SIG-M5 treated with dmso at 0.1 percent for 504 hours (cell line): Measurements from ENCODE around the gene DNM1.

Experiments
- DNase-seq: peaks from one replicate; lab custom pipeline; 2025; ENCODE audit not compliant: unreplicated experiment; lab: John Stamatoyannopoulos, UW

DNM1 gene

DNA sequence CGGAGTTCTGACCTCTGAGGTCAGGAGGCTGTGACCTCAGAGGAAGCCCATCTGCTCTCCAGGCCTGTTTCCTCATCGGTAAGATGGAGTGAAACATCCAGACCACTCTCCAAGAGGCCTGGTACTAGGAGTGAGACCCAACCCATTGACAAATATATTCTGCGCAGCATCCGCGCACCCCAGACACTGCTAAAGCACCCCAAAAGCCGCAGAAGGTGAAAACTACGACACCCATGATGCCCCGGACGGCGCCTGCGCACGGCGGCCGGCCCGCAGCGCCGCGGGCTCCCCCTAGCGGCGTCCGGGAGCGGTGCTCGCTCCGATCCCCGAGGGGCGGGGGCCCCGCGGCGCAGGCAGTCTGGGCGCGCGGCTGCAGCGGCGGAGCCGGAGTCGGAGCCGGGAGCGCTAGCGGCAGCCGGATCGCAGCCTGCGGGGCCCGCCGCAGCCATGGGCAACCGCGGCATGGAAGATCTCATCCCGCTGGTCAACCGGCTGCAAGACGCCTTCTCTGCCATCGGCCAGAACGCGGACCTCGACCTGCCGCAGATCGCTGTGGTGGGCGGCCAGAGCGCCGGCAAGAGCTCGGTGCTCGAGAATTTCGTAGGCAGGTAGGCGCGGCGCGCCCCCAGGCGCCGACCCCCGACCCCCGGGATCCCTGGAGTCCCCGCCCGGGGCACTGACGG, at the start of gene DNM1:
TSS of gene DNM1 (plus strand) at position 356 of the 683 bp plus-strand sequence. CDS start at position 448, 92 bp downstream.
- DNase-seq, result peak; percentile 52

DNA sequence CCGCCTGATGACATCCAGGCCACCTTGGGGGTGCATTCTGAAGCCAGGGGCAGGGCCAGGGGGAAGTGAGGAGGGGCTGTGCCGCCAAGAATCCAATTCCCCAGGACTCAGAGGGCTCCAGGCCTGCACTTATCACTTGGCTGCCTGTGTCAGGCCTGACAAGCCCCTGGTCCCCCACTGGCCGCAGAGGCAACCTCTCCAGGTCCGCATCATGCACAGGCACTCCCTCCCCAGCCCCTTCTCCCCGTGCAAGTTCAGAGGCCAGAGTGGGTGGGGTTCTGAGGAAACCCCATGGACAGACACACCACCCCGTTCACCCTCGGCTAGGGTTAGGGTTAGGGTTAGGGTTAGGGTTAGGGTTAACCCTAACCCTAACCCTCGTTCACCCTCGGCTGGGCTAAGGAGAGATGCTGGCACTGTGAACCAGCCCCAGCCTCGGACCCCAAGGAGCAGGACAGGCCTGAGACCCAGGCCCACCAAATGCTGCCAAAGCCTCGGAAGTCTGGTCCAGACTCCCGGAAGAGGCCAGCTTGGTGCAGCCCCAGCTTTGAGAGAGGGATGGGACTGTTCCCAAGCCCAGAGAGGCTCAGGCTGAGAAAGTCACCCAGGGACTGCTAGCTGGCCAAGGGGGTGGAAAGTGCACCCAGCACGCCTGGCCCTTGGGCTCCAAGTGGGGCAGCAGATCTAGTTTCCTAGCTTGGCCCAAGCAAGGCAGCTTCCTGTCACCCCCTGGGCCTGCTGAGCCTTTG, 49.1 kb upstream of the DNM1 start:
- no peak for DNase-seq

DNA sequence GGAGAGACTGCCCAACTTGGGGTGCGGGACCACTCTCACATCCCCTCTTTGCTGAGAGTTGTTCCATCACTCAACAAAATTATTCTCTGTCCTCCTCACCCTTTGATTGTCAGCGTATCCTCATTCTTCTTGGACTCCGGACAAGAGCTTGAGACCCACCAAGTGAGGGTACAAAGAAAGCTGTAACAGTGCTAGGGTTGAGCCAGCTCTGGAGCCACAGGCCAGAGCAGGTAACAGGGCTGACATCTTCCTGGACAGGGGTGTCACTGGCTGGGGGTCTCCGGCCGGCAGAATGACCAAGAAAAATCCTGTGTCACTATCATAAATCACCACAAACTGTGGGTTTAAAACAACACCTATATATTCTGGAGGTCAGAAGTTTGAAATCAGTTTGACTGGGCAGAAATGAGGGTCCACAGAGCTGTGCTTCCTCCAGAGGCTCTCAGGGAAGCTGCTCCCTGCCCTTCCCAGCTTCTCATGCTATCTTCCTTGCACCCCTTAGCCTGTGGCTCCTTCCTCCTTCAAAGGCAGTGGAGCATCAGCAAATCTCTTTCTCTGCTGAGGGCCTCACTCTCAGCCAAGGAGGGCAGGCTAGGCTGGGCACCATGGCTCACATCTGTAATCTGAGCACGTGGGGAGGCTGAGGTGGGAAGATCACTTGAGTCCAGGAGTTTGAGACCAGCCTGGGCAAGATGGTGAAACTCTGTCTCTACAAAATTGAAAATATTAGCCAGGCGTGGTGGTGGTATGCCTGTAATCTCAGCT, 47.3 kb upstream of the DNM1 start:
- no peak for DNase-seq

DNA sequence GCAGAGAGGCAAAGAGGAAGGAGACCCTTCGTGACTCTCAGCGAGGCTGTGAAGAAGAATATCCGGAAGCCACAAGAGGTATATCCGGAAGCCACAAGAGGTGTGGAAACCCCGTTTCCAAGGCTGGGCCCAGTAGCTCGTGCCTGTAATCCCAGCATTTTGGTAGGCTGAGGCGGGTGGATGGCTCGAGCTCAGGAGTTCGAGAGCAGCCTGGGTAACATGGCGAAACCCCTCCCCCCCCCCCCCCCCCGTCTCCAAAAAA, 43.7 kb upstream of the DNM1 start:
- peak; percentile 73 for DNase-seq

DNA sequence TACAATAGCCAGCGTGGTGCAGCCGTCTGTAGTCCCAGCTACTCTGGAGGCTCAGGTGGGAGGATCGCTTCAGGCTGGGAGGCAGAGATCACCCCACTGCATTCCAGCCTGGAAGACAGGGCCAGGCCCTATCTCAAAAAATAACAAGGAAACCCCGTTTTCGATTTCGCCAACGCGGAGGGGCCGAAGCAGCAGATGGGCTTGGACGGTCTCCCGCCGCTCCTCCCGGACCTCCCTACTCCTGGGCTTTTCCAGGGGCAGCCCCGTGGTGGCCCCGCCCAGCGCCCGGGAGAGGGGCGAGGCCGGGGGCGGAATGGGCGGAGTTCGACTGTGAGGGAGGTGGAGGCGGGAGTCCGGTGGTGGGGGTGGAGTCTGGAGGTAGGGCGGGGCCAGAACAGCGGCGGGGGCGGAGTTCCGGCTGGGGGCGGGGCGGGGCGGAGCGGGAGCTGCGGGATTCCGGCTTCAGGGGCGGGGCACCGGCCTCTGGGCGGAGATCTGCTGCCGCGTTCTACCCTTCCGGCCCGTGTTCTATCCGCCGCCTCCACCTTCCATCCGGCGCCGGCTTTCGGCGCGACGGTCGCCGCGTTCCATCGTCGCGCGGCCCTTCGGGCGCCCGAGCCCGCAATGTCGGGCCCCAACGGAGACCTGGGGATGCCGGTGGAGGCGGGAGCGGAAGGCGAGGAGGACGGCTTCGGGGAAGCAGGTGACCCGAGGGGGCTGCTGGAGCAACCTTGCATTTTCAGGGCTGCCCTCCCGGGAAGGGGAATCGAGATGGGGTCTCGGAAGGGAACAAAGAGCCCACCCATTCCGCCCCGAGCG, 43.2 kb upstream of the DNM1 start, which contains the start of gene BBLN:
TSS of gene BBLN (plus strand) at position 482 of the 819 bp plus-strand sequence. CDS start at position 625, 143 bp downstream.
- peak; percentile 87 for DNase-seq

DNA sequence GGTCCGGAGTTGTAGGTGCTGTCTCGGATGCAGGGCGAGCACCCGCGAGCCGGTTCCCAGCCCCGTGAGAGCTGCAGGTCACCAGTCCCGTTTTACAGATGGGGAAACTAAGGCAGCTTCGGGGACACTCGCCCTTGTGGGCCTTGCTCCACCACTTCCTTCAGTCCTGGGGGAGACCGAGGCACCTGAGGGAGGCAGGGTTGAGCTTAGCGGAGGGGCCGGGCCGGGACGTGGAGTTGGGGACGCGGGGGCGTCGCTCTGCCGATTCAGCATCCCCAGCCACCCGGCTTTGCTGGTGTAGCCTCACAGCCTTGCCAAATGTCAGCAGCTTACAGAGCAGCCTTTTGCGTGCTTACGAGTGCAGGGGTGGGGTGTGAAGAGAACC, 42.6 kb upstream of the DNM1 start:
- DNase-seq, result peak; percentile 21

DNA sequence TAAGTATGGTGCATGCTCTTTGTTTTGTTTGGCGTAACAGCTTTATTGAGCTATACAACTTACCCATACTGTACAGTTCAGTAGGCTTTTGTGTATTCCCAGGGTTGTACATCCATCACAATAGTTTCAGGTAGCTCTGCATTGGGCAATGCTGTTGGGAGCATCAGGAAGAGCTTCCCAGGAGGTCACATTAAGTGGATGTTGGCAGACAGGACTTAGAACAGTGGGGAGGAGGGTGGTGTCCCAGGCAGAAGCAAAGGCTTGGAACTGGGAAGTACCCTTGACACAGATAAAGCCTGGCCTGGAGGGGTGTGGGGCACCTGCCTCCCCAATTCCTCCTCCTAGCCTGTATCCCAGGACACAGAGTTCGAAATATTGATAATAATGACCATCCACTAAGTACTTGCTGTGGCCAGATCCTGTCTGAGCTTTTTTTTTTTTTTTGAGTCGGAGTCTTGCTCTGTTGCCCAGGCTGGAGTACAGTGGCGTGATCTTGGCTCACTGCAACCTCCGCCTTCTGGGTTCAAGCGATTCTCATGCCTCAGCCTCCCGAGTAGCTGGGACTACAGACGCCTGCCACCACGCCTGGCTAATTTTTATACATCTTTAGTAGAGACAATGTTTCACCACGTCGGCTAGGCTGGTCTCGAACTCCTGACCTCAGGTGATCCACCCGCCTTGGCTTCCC, 41.8 kb upstream of the DNM1 start:
- DNase-seq, result no peak

DNA sequence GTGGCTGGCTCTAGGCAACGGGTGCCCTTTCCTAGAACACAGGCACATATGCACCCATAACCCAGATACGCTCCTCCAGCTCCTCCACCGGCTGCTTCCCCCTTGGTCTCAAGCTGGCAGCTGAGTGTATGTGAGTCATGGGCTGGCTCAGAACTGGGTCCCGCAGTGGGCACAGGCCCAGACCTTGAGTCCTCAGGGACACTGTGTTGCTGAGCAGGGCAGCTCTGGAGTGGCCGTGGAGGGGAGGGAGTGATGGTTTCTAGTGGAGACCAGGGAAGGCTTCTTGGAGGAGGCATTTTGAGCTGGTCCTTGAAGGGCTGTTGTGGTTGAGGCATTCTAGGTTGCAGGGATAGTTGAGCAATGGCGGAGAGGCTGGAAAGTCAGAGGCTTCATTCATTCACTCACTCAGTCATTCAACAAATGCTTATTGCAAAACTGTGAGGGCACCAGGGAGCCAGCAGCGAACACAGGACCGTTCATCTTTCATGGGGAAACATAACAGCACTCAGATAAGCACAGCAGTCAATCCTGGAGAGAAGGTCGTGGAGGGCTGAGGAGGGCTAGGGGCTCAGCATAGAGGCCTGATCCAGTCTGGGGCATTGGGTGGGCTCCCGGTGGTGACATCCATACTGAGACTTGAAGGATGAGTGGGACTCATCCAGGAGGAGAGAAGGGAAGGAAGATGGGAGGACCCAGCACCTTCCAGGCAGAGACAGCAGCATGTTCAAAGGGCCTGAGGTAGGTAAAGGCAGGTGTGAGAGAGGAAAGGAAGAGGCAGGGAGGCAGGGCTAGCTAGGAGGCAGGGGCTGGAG, 40.8 kb upstream of the DNM1 start:
- DNase-seq, result no peak

DNA sequence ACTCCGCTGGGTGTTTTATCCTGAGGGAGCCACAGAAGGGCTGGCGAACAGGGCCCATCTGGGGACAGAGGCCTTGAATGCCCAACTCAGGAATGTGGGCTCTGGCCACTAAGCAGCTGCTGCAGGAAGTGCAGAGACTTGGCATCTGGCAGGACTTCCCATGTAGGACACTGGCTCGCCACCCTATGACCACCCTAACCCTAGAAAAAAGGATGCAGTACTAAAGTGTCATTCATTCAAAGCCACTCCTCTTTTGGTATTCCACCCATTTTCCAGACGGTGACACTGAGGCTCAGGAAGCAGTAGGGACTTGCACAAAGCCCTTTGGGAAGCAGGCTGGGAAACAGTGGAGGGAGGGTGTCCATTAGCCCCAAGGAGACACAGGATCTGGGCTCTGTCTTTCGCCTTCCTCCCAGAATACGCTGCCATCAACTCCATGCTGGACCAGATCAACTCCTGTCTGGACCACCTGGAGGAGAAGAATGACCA, 40.1 kb upstream of the DNM1 start:
- no peak for DNase-seq

DNA sequence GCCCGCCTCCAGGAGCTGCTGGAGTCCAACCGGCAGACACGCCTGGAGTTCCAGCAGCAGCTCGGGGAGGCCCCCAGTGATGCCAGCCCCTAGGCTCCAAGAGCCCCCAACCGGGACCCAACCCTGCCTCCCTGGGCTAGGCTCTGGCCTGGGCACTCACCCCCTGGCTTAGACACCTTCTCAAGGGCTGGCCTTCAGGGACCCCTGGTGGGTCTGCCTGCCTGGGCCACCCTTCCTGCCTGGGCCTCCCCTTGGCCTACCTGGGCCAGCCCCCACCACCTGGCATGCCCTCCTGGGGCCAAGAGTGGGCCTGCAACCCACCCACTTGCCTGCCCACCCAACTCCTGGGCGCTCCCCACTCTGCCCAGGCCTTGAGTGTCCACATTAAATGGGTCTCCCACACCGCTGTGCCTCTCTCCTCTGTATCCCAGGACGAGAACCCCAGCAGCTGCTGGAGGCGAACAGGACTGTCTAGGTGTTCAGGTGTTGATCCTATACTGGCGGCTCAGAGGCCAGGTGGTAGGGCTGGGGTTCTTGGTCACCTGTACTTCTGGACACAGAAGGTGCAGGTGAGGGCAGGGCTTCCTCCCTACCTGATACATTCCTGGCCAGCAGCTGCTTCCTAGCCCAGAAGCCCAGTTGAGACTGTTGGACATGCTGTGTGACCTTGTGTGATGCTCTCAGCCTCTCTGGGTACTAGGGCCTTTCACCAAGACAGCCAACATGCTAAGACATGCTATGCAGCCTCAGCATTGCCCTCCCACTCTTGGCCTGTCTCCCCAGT, 39.5 kb upstream of the DNM1 start:
- no peak for DNase-seq

DNA sequence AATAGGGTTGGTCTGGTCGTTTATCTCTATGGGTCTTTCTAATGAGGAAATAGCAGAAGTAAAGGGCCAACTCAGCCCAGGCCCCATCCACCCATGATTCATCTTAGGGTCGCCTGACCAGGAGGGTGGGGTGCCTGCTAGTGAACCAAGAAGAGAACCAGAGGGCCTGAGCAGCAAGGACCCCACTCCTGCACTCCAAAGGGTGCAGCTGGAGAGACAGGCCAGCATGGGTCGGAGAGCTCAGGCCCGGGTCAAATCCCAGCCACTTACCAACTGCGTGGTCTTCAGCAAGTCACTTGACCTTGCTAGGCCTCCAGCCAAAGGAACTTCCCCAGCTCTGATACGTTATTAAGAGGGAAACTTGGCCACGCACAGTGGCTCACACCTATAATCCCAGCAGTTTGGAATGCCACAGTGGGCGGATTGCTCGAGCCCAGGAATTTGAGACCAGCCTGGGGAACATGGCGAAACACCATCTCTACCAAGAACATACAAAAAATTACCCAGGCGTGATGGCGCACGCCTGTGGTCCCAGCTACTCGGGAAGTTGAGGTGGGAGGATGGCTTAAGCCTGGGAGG, 38.8 kb upstream of the DNM1 start:
- no peak for DNase-seq

DNA sequence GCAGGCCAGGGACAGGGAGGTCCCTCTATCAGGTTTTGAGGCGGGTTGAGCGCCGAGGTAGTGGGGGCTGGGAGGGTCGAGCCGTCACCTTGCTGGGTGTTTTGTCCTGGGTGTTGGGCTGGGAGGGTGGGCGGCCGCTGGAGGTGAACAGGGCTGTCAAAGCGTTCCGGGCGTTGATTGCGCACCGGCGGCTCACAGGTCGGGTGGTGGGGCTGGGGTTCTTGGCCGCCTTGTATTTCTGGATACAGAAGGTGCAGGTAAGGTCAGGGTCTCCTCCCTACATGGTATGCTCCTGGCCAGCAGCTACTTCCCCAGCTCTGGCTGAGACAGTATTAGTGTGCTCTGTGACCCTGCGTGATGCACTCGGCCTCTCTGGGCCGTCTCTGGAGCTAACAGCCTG, 37.0 kb upstream of the DNM1 start:
- DNase-seq, result no peak

DNA sequence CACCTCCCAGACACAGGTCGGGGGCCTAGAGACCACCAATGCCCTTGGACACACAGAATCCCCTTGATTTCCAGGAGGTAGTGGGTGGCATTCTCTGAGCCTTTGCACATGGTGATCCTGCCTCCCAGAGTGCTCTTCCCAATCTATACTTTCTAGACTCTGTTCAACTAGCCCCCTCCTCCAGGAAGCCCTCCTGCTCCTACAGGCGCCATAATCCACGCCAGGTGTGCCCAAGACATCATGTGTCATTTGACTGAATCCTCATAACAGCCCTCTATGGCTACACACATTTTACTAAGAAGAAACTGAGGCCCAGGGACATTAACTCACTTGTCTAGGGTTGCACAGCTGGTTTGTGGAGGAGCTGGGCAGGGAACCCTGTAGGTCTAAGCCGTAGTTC, 36.0 kb upstream of the DNM1 start:
- DNase-seq, result no peak

DNA sequence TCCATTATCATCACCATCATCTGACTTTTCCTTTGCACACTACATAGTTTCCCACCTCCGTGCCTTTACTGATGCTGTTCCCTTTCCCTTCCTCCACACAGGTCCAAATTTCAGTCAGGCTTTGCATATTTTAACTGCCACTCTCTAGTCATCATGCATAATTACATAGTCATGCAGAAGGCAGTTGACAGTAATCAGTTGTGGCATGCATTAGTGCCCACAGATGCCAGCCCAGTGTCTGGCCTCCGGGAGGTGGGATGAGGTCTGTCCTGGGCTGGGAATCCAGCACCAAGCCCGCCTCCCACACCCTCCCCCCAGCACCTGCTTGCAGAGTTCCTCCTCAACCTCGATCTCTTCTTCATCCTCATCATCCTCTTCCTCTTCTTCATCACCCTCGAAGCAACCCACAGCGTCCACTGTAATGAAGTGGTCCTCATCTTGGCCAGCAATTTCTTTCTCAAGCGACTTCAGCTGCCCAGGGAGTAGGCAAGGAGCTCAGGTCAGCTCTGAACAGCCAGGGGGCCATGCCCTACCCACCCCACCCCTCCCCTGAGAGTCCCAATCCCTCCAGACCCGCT, 34.4 kb upstream of the DNM1 start:
- DNase-seq, result no peak

DNA sequence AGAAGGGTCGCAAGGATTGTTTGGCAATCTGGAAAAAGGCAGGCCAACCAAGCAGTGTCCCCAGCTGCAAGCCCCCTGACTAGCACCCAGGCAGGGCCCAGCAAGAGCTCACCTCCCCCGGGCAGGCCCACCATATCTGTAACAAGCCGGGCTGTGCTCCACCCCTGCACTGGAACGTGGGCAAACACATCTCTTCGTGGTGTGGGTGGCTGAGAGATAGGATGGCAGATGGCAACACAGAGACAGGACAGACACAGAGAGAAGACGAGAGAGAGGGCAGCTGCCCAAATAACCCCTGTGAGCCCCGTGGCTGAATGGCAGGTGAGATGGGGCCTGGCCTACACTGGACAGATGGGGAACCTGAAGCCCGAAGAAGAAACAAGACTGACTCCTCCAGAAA, 33.7 kb upstream of the DNM1 start:
- no peak for DNase-seq

DNA sequence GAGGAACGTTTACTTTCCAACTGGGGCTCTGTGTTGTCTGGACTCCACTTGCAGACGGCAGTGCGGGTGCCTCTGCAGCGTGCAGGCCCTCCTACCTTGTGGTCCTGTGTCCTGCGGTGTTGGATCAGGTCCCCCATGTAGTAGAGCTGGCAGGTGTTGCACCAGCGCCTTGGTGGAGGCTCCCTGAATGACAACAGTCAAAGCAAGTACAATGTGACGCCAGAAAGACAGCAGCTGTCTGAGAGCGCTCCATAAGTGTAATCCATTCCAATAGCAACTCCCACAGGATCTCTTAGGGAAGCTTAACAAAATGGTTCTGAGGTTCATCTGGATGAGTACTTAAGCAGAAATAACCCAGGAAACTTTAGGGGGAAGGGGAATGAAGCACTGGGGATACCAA, 33.3 kb upstream of the DNM1 start:
- no peak for DNase-seq

DNA sequence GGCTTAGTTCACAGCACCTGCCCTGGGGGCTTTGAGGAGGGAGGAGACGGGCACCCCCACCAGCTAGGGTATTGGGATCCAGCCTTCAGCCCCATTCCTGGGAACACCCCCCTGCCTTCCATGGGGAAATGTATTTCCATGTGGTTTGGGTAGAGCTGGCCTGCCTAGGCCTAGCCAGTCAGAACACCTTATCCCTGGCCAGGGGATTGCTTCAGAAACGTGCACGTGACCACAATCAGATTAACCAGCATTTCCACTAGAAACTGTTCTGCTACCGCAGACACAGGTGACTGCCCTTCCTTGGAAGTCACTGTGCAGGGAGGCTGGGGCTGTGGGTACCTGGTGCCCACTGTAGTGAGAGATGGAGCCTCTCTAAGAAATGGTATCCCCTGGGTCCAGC, 29.1 kb upstream of the DNM1 start:
- no peak for DNase-seq

DNA sequence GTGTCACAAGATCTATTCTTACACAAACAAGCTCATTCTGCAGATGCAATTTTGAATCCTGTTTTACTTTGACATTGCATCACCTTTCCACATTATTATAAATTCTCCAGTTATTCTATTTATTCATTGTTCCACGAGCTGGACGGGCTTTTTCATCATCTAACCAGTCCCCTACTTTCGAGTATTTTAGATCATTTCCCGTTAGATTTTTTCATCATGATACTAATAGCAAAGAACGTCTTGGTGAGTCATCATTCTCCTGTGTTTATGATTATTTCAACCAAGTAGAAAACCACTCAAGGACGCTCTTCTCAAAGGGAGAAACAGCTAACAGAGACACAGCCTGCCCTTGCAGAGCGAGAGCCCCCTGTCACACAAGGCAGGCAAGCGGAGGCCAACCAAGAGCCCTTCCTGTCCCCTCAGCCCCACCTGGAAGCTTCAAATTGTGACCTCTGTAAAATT, 28.0 kb upstream of the DNM1 start:
- DNase-seq, result no peak
